ENCODE results near the gene MBD5.

Gene MBD5

GRCh38 chr2:148527488-148528340, 506.8 kb downstream of the MBD5 start:
- Mint-ChIP-seq H3K27me3 (peaks cover 9% of the 10 kb centered on the region), H3K9me3 (no peaks in the 10 kb centered on the region), H3K4me1 (ENCODE audit: low read depth) (peaks cover 31% of the 10 kb centered on the region), H3K4me3 (no peak overlapping the region), H3K27ac (no peak overlapping the region), H3K36me3 (ENCODE audit: low read depth) (no peaks in the 10 kb centered on the region)
- intact Hi-C loops (cut with micrococcal nuclease), result no loop called here

- no peak overlapping the region for H3K4me3 Mint-ChIP-seq
- H3K27ac Mint-ChIP-seq, result no peak overlapping the region
- H3K27me3 Mint-ChIP-seq, result peaks cover 9% of the 10 kb centered on the region
- no peaks in the 10 kb centered on the region for H3K9me3 Mint-ChIP-seq
- no peaks in the 10 kb centered on the region for H3K36me3 Mint-ChIP-seq (ENCODE audit: low read depth)
- peaks cover 31% of the 10 kb centered on the region for H3K4me1 Mint-ChIP-seq (ENCODE audit: low read depth)
- intact Hi-C loops (cut with micrococcal nuclease), result no loop called here
Observed at GRCh38 chr2:148528356-148529064, 507.6 kb downstream of the MBD5 start.

GRCh38 chr2:148529745-148530144, 508.9 kb downstream of the MBD5 start:
- no peak overlapping the region for H3K4me3 Mint-ChIP-seq
- H3K9me3 Mint-ChIP-seq, result no peaks in the 10 kb centered on the region
- peaks cover 32% of the 10 kb centered on the region for H3K4me1 Mint-ChIP-seq (ENCODE audit: low read depth)
- H3K36me3 Mint-ChIP-seq (ENCODE audit: low read depth), result no peaks in the 10 kb centered on the region
- intact Hi-C loops (cut with micrococcal nuclease), result no loop called here
- peaks cover 9% of the 10 kb centered on the region for H3K27me3 Mint-ChIP-seq
- H3K27ac Mint-ChIP-seq, result no peak overlapping the region

GRCh38 chr2:148530350-148530749, 509.5 kb downstream of the MBD5 start:
- intact Hi-C loops (cut with micrococcal nuclease), result no loop called here
- no peak overlapping the region for H3K4me3 Mint-ChIP-seq
- no peaks in the 10 kb centered on the region for H3K9me3 Mint-ChIP-seq
- H3K27me3 Mint-ChIP-seq, result peaks cover 7% of the 10 kb centered on the region
- peaks cover 32% of the 10 kb centered on the region for H3K4me1 Mint-ChIP-seq (ENCODE audit: low read depth)
- H3K27ac Mint-ChIP-seq, result no peak overlapping the region
- no peaks in the 10 kb centered on the region for H3K36me3 Mint-ChIP-seq (ENCODE audit: low read depth)

GRCh38 chr2:148531235-148531634, 510.3 kb downstream of the MBD5 start:
- H3K27me3 Mint-ChIP-seq, result peaks cover 7% of the 10 kb centered on the region
- no peak overlapping the region for H3K27ac Mint-ChIP-seq
- H3K36me3 Mint-ChIP-seq (ENCODE audit: low read depth), result no peaks in the 10 kb centered on the region
- H3K4me3 Mint-ChIP-seq, result no peak overlapping the region
- no peaks in the 10 kb centered on the region for H3K9me3 Mint-ChIP-seq
- peaks cover 35% of the 10 kb centered on the region for H3K4me1 Mint-ChIP-seq (ENCODE audit: low read depth)
- intact Hi-C loops (cut with micrococcal nuclease), result no loop called here

- Mint-ChIP-seq H3K27ac (no peak overlapping the region), H3K27me3 (peaks cover 4% of the 10 kb centered on the region), H3K36me3 (ENCODE audit: low read depth) (no peaks in the 10 kb centered on the region), H3K9me3 (no peaks in the 10 kb centered on the region), H3K4me3 (no peak overlapping the region), H3K4me1 (ENCODE audit: low read depth) (peaks cover 29% of the 10 kb centered on the region)
- intact Hi-C loops (cut with micrococcal nuclease), result no loop called here
Observed at GRCh38 chr2:148531669-148532428, 511.0 kb downstream of the MBD5 start.

- no peaks in the 10 kb centered on the region for H3K27me3 Mint-ChIP-seq
- no peak overlapping the region for H3K27ac Mint-ChIP-seq
- no peak overlapping the region for H3K4me3 Mint-ChIP-seq
- no peaks in the 10 kb centered on the region for H3K36me3 Mint-ChIP-seq (ENCODE audit: low read depth)
- H3K9me3 Mint-ChIP-seq, result no peaks in the 10 kb centered on the region
- intact Hi-C loops (cut with micrococcal nuclease), result no loop called here
- peaks cover 27% of the 10 kb centered on the region for H3K4me1 Mint-ChIP-seq (ENCODE audit: low read depth)
Observed at GRCh38 chr2:148533004-148533403, 512.1 kb downstream of the MBD5 start.

- Mint-ChIP-seq H3K9me3 (no peaks in the 10 kb centered on the region), H3K36me3 (ENCODE audit: low read depth) (no peaks in the 10 kb centered on the region), H3K4me3 (no peak overlapping the region), H3K27ac (no peak overlapping the region), H3K27me3 (no peaks in the 10 kb centered on the region), H3K4me1 (ENCODE audit: low read depth) (peaks cover 34% of the 10 kb centered on the region)
- intact Hi-C loops (cut with micrococcal nuclease), result no loop called here
Observed at GRCh38 chr2:148533685-148534084, 512.8 kb downstream of the MBD5 start.

GRCh38 chr2:148534416-148535204, 513.7 kb downstream of the MBD5 start:
- no peak overlapping the region for H3K27ac Mint-ChIP-seq

GRCh38 chr2:148538375-148538774, 517.5 kb downstream of the MBD5 start:
- no peaks in the 10 kb centered on the region for H3K36me3 Mint-ChIP-seq (ENCODE audit: low read depth)
- no peak overlapping the region for H3K4me3 Mint-ChIP-seq
- H3K9me3 Mint-ChIP-seq, result no peaks in the 10 kb centered on the region
- H3K27ac Mint-ChIP-seq, result no peak overlapping the region
- H3K4me1 Mint-ChIP-seq (ENCODE audit: low read depth), result peaks cover 59% of the 10 kb centered on the region
- H3K27me3 Mint-ChIP-seq, result peaks cover 7% of the 10 kb centered on the region
- intact Hi-C loops (cut with micrococcal nuclease), result no loop called here

More at GRCh38 chr2:148534416-148535204, 513.7 kb downstream of the MBD5 start:
- Mint-ChIP-seq H3K4me3 (no peak overlapping the region), H3K9me3 (no peaks in the 10 kb centered on the region), H3K36me3 (ENCODE audit: low read depth) (no peaks in the 10 kb centered on the region), H3K4me1 (ENCODE audit: low read depth) (peaks cover 39% of the 10 kb centered on the region), H3K27me3 (no peaks in the 10 kb centered on the region)
- intact Hi-C loops (cut with micrococcal nuclease), result no loop called here

- Mint-ChIP-seq H3K27ac (peak overlapping the region; percentile 63), H3K4me1 (ENCODE audit: low read depth) (peaks cover 52% of the 10 kb centered on the region), H3K36me3 (ENCODE audit: low read depth) (no peaks in the 10 kb centered on the region), H3K4me3 (no peak overlapping the region), H3K9me3 (no peaks in the 10 kb centered on the region), H3K27me3 (peaks cover 7% of the 10 kb centered on the region)
- intact Hi-C loops (cut with micrococcal nuclease), result no loop called here
Observed at GRCh38 chr2:148540022-148540421, 519.1 kb downstream of the MBD5 start.

- H3K27ac Mint-ChIP-seq, result peak overlapping the region; percentile 25
- H3K27me3 Mint-ChIP-seq, result peaks cover 7% of the 10 kb centered on the region
- peaks cover 63% of the 10 kb centered on the region for H3K4me1 Mint-ChIP-seq (ENCODE audit: low read depth)
- H3K9me3 Mint-ChIP-seq, result no peaks in the 10 kb centered on the region
- no peaks in the 10 kb centered on the region for H3K36me3 Mint-ChIP-seq (ENCODE audit: low read depth)
- no peak overlapping the region for H3K4me3 Mint-ChIP-seq
- intact Hi-C loops (cut with micrococcal nuclease), result no loop called here
Observed at GRCh38 chr2:148541792-148542191, 520.9 kb downstream of the MBD5 start.

- Mint-ChIP-seq H3K27me3 (peaks cover 7% of the 10 kb centered on the region), H3K36me3 (ENCODE audit: low read depth) (no peaks in the 10 kb centered on the region), H3K4me3 (no peak overlapping the region), H3K9me3 (no peaks in the 10 kb centered on the region), H3K27ac (no peak overlapping the region), H3K4me1 (ENCODE audit: low read depth) (peaks cover 69% of the 10 kb centered on the region)
- intact Hi-C loops (cut with micrococcal nuclease), result no loop called here
Observed at GRCh38 chr2:148542614-148543013, 521.7 kb downstream of the MBD5 start.

All from dendritic cell treated with granulocyte-macrophage colony-stimulating factor and Interleukin-4, amounts not matched to agents 40 ng/mL and 50 ng/mL, for 4 days (primary cell).